HL-60 (cell line): ENCODE data around the gene PLIN1.

ENCODE experiments used
- DNase-seq, 2 experiments: peaks; one replicate each; pipeline ENCODE4 v3.0.0-alpha.2; 2010 to 2020; ENCODE audit warnings: low read depth in 1 of 2, low spot score in 1 of 2
- H3K27ac ChIP-seq: fragments of 250-450 bp; sonication (Bioruptor Pico); replicated peaks from 2 replicates; pipeline ENCODE4 v1.5.1; 2020; ENCODE audit warnings: mild to moderate bottlenecking, moderate library complexity
- H3K27me3 ChIP-seq: fragments of 250-450 bp; sonication (Bioruptor Pico); 2 replicates; pipeline ENCODE4 v1.5.1; 2021; ENCODE audit warnings: mild to moderate bottlenecking, moderate library complexity; ENCODE audit not compliant: insufficient read depth, poor library complexity, severe bottlenecking
- H3K4me3 ChIP-seq: replicated peaks from 2 replicates; pipeline ENCODE4 v1.5.1; 2011; ENCODE audit warnings: mild to moderate bottlenecking, control low read depth, low read length; ENCODE audit not compliant: insufficient read depth
- GABPA ChIP-seq: IDR thresholded peaks from 2 replicates; pipeline ENCODE4 v1.6.1; 2012; ENCODE audit warnings: low read depth
- POLR2AphosphoS5 ChIP-seq: IDR thresholded peaks from 2 replicates; pipeline ENCODE4 v1.6.1; 2012; ENCODE audit warnings: low read depth
- SPI1 ChIP-seq: IDR thresholded peaks from 2 replicates; pipeline ENCODE4 v1.6.1; 2012; ENCODE audit warnings: low read depth, mild to moderate bottlenecking, borderline replicate concordance
- TF ChIP-seq, protein P1 (sequence below): IDR thresholded peaks from 2 replicates; pipeline ENCODE4 v1.6.1; 2012; ENCODE audit warnings: low read depth; ENCODE audit not compliant: insufficient replicate concordance
- TF ChIP-seq, protein P2 (sequence below): IDR thresholded peaks from one replicate; pipeline ENCODE4 v1.5.1; 2011; ENCODE audit warnings: low read length, control low read depth, inconsistent platforms; ENCODE audit not compliant: insufficient read depth

PLIN1 gene

DNA sequence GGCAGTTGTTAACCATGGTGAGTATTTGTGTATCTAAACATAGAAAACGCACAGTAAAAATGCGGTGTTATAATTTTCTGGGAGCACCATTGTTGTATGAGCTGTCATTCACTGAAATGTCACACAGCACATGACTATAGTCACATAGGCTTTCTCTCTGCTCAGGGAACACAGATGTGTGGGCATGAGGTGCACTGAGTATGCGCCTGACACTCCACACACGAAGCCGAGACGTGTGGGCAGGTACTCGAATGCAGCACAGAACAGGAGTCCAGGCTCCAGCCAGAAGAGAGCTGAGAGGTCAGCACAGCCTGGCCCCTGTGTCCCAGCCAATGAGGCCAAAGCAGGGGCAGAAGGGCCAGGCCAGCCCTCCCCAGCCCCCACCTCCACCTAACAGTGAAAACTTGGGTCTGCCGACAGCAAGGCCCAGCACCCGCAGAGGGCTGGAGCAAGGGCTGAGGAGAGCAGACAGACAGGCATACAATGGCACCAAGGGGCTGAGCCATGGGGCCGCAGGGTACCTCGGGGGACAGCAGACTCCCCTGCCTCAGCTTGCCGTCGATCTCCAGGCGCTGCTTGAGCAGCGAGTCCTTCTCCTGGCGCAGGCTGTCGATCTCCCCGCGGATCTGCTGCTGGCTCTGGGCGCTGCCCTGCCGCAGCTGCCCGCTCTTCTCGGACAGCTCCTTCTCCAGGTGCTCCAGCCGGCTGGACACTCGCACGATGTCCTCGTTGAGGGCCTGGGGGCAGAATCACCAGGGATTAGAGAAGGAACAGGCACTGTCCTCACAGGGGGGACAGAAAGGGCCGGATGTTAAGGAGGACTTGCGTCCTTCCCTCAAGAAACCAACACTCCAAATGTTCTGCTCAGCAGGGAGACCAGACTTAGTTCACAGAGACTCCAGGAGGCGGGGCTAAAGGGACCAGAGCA, 47.9 kb downstream of the PLIN1 start:
- DNase-seq: no peak
- Histone ChIP-seq H3K4me3 (no peak overlapping the region), H3K27me3 (no peaks in the 10 kb centered on the region), H3K27ac (no peak overlapping the region)
- TF ChIP-seq SPI1 (no peak), GABPA (no peak), POLR2AphosphoS5 (no peak; the same call in 1 of the 2 replicates)

DNA sequence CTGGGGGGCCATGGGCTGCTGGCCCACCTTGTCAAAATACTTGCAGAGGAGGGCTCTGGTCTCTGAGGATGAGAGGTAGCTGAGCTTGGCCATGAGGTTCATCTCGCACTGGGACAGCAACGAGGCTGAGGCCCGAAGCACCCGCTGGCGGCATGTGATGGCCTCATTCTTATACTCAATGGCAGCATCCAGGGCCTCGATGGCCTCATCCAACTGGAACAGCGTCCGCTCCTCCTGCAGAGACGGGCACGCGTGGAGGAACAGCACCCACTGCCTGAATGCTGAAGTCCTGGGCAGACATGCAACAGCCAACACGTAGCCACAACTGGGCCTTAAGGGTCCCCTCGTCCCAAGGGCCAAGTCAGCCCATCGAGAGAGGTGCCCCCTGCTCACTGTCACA, 48.9 kb downstream of the PLIN1 start:
- no peaks in the 10 kb centered on the region for H3K27me3 ChIP-seq
- no peak overlapping the region for H3K4me3 ChIP-seq
- TF ChIP-seq, protein P1, sequence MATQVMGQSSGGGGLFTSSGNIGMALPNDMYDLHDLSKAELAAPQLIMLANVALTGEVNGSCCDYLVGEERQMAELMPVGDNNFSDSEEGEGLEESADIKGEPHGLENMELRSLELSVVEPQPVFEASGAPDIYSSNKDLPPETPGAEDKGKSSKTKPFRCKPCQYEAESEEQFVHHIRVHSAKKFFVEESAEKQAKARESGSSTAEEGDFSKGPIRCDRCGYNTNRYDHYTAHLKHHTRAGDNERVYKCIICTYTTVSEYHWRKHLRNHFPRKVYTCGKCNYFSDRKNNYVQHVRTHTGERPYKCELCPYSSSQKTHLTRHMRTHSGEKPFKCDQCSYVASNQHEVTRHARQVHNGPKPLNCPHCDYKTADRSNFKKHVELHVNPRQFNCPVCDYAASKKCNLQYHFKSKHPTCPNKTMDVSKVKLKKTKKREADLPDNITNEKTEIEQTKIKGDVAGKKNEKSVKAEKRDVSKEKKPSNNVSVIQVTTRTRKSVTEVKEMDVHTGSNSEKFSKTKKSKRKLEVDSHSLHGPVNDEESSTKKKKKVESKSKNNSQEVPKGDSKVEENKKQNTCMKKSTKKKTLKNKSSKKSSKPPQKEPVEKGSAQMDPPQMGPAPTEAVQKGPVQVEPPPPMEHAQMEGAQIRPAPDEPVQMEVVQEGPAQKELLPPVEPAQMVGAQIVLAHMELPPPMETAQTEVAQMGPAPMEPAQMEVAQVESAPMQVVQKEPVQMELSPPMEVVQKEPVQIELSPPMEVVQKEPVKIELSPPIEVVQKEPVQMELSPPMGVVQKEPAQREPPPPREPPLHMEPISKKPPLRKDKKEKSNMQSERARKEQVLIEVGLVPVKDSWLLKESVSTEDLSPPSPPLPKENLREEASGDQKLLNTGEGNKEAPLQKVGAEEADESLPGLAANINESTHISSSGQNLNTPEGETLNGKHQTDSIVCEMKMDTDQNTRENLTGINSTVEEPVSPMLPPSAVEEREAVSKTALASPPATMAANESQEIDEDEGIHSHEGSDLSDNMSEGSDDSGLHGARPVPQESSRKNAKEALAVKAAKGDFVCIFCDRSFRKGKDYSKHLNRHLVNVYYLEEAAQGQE: no peak
- TF ChIP-seq GABPA: no peak
- TF ChIP-seq SPI1: no peak
- TF ChIP-seq, protein P2, sequence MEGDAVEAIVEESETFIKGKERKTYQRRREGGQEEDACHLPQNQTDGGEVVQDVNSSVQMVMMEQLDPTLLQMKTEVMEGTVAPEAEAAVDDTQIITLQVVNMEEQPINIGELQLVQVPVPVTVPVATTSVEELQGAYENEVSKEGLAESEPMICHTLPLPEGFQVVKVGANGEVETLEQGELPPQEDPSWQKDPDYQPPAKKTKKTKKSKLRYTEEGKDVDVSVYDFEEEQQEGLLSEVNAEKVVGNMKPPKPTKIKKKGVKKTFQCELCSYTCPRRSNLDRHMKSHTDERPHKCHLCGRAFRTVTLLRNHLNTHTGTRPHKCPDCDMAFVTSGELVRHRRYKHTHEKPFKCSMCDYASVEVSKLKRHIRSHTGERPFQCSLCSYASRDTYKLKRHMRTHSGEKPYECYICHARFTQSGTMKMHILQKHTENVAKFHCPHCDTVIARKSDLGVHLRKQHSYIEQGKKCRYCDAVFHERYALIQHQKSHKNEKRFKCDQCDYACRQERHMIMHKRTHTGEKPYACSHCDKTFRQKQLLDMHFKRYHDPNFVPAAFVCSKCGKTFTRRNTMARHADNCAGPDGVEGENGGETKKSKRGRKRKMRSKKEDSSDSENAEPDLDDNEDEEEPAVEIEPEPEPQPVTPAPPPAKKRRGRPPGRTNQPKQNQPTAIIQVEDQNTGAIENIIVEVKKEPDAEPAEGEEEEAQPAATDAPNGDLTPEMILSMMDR: no peak
- TF ChIP-seq POLR2AphosphoS5: no peak; the same call in 1 of the 2 replicates
- no peak overlapping the region for H3K27ac ChIP-seq
- no peak for DNase-seq

DNA sequence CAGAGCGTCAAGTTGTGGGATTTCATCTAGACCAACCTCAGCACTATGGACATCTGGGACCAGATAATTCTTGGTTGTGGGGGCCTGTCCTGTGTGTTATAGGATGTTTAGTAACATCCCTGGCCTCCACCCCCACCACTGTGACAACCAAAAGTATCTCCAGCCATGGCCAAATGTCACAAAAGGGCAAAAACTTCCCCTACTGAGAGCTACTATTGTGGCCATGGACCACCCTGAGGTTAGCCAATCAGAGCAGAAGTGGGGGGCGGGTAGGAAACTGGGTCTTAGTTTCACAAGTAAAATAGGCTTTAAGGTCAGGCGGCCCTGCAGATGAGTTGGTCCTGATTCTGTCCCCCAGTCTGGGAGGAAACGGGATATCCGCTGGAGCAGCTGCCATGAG, 49.3 kb downstream of the PLIN1 start:
- Histone ChIP-seq H3K4me3 (no peak overlapping the region), H3K27ac (no peak overlapping the region), H3K27me3 (no peaks in the 10 kb centered on the region)
- DNase-seq: no peak
- TF ChIP-seq, protein P2: no peak
- TF ChIP-seq GABPA (no peak), SPI1 (no peak), POLR2AphosphoS5 (no peak)
- TF ChIP-seq, protein P1: no peak

DNA sequence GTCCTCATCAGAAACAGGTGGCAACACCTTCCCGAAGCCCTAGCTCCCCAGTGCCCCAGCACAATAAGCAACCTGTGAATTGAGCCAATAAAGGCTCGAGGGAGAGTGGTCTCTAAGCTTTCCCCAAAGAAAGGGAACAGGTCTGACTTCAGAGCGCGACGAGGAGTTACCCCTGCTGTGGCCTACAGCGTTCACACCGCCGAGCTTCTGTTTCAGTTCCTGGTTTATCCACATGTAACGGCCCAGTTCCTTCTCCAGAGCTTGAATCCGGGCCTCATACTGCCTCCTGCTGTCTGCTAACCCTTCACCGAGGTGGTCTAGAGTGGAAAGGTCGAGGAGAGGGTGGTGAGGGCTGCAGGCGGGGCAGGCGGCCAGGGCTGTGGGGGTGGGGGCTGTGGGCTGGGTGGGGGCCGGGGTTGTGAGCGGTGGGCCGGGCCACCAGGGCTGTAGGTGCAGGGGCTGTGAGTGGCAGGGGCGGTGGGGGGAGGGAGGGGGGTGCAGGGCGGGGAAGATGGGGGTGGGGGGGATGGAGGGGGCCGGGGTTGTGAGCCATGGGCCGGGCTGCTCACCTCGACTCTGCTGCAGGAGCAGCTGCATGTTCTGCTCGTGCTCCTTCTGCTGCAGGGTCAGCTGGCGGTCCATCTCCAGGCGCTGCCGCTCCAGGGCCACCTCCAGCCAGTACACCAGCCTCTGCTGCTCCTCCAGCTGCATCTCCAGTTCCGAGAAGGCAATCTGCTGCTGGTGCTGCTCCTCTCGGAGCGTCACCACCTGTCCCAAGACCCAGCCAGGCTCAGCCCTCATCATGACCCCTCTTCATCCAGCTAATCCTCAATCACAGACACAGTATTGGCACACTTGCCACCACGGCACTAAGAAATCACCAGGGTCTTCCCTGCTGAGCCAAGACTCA, 50.1 kb downstream of the PLIN1 start:
- no peaks in the 10 kb centered on the region for H3K27me3 ChIP-seq
- no peak overlapping the region for H3K27ac ChIP-seq
- H3K4me3 ChIP-seq: no peak overlapping the region
- TF ChIP-seq SPI1: no peak
- no peak for DNase-seq
